22Rv1 (cell line): Measurements from ENCODE around the gene ZNF407.

Experiments used
- ZFX ChIP-seq: fragments of 450-650 bp; IDR thresholded peaks from 2 replicates; pipeline ENCODE4 v1.6.1; 2017; ENCODE audit warnings: antibody characterized with exemption, borderline replicate concordance
- TF ChIP-seq, protein P1 (sequence below): fragments of 450-650 bp; IDR thresholded peaks from 2 replicates; pipeline ENCODE4 v1.5.1; 2017; ENCODE audit warnings: mild to moderate bottlenecking

DNA sequence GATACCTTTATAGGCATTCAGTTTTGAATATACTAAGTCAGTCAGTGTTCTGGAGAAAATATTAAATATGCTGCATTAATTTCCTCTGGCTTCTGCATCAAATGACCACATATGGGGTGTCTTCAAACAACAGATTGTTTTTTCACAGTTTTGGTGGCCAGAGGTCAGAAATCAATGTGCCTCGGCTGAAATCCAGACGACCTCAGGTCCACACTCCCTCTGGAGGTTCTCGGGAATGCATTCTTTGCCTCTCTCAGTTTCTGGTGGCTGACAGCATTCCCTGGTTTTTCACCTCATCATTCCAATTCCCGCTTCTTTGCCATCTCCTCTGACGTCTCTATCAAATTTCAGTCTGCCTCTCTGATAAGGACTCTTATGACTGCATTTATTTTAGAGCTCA lies 142.3 kb downstream of the ZNF407 start:
- TF ChIP-seq, protein P1, sequence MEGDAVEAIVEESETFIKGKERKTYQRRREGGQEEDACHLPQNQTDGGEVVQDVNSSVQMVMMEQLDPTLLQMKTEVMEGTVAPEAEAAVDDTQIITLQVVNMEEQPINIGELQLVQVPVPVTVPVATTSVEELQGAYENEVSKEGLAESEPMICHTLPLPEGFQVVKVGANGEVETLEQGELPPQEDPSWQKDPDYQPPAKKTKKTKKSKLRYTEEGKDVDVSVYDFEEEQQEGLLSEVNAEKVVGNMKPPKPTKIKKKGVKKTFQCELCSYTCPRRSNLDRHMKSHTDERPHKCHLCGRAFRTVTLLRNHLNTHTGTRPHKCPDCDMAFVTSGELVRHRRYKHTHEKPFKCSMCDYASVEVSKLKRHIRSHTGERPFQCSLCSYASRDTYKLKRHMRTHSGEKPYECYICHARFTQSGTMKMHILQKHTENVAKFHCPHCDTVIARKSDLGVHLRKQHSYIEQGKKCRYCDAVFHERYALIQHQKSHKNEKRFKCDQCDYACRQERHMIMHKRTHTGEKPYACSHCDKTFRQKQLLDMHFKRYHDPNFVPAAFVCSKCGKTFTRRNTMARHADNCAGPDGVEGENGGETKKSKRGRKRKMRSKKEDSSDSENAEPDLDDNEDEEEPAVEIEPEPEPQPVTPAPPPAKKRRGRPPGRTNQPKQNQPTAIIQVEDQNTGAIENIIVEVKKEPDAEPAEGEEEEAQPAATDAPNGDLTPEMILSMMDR, result no peak
- TF ChIP-seq ZFX, result no peak
